Spleen (tissue), 7 donors: Measurements from ENCODE around the gene BCL2L2.

ENCODE experiments used
- POLR2A ChIP-seq, 3 donors: fragments of 450-650 bp; IDR thresholded peaks; one replicate each; pipeline ENCODE4 v1.5.1; 2017; ENCODE audit warnings: antibody characterized with exemption in 3 of 3, mild to moderate bottlenecking in 1 of 3
- TF ChIP-seq, protein P1 (sequence below), 11 experiments: fragments of 200-600 bp in 7 of 11; fragments of 450-650 bp in 4 of 11; sonication (generic) in 4 of 11; IDR thresholded peaks in 8 of 11; conservative IDR thresholded peaks in 3 of 11; 1 replicate in 7 of 11; 2 replicates in 4 of 11; pipeline versions ENCODE4 v1.4.0 to v1.8.0; 2016 to 2021; ENCODE audit warnings: antibody characterized with exemption in 11 of 11, inconsistent platforms in 4 of 11, mild to moderate bottlenecking in 1 of 11
- donor health status: DM: no; HTN: no; CAD: no; lungs with moderate emphysema.
- donor health status: DM: no; HTN: no; CAD: no.
- donor health status: DM: no; HTN: no; CAD: no.

DNA sequence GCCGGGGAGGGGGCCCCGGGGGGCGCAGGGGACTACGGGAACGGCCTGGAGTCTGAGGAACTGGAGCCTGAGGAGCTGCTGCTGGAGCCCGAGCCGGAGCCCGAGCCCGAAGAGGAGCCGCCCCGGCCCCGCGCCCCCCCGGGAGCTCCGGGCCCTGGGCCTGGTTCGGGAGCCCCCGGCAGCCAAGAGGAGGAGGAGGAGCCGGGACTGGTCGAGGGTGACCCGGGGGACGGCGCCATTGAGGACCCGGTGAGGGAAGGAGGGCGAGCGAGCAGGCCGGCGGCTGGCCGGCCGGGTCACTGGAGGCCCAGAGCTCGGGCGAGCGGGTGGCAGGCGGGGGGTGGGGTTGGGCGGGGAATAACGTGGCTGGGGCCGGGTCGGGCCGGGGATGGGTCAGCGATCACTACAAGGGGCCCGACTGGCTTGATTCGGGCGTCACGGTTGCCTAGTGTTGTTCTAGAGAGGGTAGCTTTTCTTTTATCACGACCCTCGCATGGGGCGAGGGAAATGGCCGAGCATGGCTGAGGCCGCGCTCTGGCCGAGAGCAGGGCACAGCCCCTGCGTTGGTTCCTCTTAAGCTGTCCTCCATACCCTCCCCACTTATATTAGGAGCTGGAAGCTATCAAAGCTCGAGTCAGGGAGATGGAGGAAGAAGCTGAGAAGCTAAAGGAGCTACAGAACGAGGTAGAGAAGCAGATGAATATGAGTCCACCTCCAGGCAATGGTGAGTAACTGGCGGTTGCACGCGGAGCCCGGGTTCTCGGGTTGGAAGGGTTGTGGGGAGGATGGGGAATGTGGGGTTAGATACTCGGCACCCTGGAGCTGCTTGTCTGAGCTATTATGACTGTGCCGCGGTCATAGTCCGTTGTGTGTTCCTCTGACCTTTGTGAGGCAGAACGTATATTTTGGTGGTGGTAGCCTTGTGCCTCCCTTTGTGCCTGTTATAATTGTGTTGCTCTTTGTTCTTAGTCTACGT is 15.2 kb downstream of the BCL2L2 start:
- TF ChIP-seq POLR2A (IDR thresholded peaks at IDR 0.05), result no peak
- TF ChIP-seq, protein P1, sequence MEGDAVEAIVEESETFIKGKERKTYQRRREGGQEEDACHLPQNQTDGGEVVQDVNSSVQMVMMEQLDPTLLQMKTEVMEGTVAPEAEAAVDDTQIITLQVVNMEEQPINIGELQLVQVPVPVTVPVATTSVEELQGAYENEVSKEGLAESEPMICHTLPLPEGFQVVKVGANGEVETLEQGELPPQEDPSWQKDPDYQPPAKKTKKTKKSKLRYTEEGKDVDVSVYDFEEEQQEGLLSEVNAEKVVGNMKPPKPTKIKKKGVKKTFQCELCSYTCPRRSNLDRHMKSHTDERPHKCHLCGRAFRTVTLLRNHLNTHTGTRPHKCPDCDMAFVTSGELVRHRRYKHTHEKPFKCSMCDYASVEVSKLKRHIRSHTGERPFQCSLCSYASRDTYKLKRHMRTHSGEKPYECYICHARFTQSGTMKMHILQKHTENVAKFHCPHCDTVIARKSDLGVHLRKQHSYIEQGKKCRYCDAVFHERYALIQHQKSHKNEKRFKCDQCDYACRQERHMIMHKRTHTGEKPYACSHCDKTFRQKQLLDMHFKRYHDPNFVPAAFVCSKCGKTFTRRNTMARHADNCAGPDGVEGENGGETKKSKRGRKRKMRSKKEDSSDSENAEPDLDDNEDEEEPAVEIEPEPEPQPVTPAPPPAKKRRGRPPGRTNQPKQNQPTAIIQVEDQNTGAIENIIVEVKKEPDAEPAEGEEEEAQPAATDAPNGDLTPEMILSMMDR (IDR thresholded peaks at IDR 0.05 in 8 of 11, conservative IDR thresholded peaks at IDR 0.05 in 3 of 11), result no peak
